Activated T-helper 1 cell treated with Interleukin-2 at 50 U/mL for 16 hours (primary cell): ENCODE data around the gene ZYX.

Experiments
- DNase-seq: peaks from one replicate; pipeline ENCODE4 v3.0.0-alpha.2; 2020; ENCODE audit warnings: low read depth

Gene ZYX

GRCh38 chr7:143363016-143363937 lies 17.9 kb upstream of the ZYX start:
- DNase-seq: no peak

- no peak for DNase-seq
Measured at GRCh38 chr7:143367972-143368371, 13.2 kb upstream of the ZYX start.

- no peak for DNase-seq
Measured at GRCh38 chr7:143368387-143368786, 12.8 kb upstream of the ZYX start.

GRCh38 chr7:143369678-143370651 lies 11.2 kb upstream of the ZYX start:
- DNase-seq: no peak

GRCh38 chr7:143372070-143372469 lies 9.1 kb upstream of the ZYX start:
- peak; percentile 54 for DNase-seq

- DNase-seq: no peak
Measured at GRCh38 chr7:143373255-143373794, 7.8 kb upstream of the ZYX start.

- DNase-seq: no peak
Measured at GRCh38 chr7:143374561-143374960, 6.6 kb upstream of the ZYX start.

- DNase-seq: peak; percentile 25
Measured at GRCh38 chr7:143375298-143376034, 5.7 kb upstream of the ZYX start.

- DNase-seq: no peak
Measured at GRCh38 chr7:143376396-143376795, 4.7 kb upstream of the ZYX start.

- no peak for DNase-seq
Measured at GRCh38 chr7:143379611-143380259, 1.4 kb upstream of the ZYX start.

- DNase-seq: peak; percentile 76
Measured at GRCh38 chr7:143380260-143380645, 892 bp upstream of the ZYX start.

- DNase-seq: no peak
Measured at GRCh38 chr7:143381427-143382125, 431 bp downstream of the ZYX start.

GRCh38 chr7:143382126-143382790 lies 1.1 kb downstream of the ZYX start:
- no peak for DNase-seq

- DNase-seq: no peak
Measured at GRCh38 chr7:143382791-143383641, 1.9 kb downstream of the ZYX start.

GRCh38 chr7:143383642-143383957 lies 2.5 kb downstream of the ZYX start:
- no peak for DNase-seq

- no peak for DNase-seq
Measured at GRCh38 chr7:143384148-143384547, 3.0 kb downstream of the ZYX start.

- DNase-seq: no peak
Measured at GRCh38 chr7:143384661-143385631, 3.8 kb downstream of the ZYX start.
